GM12878 (cell line): ENCODE results near the gene SMC3. TPM values are rescaled to one million over a fixed set of nuclear protein-coding genes. Genes with fewer than 3 reads are reported as not detected.
A peak's percentile ranks its signal among the peaks of the same experiment; 100 is the strongest.

Experiments
- ATAC-seq: fragments of 200-7000 bp; cut with Tn5 transposase; 3 replicates; pipeline ENCODE4 v1.9.1; 2020; ENCODE audit warnings: mild to moderate bottlenecking, moderate library complexity
- BruUV-seq: library from RNA; stranded (reverse); fragments of 400-500 nt; replicated peaks from 2 replicates; lab custom pipeline; 2021; lab: Mats Ljungman, UMichigan
- CTCF ChIA-PET: fragments of 300-600 bp; sonication (Branson Sonifier 250); formaldehyde crosslinking; extraction: SDS; loops from one replicate; lab custom pipeline; 2021; ENCODE audit warnings: inconsistent platforms; lab: Yijun Ruan, JAX
- POLR2A ChIA-PET: fragments of 350-600 bp; formaldehyde crosslinking; extraction: SDS; loops from one replicate; lab custom pipeline; 2021; ENCODE audit warnings: inconsistent platforms; lab: Charles Lee
- RAD21 ChIA-PET: fragments of 300-600 bp; sonication (Branson Sonifier 250); formaldehyde crosslinking; loops from one replicate; lab custom pipeline; 2023; ENCODE audit warnings: antibody characterized with exemption; ENCODE audit not compliant: unreplicated experiment; lab: Charles Lee
- SMC1A ChIA-PET: fragments of 300-600 bp; sonication (Branson Sonifier 250); formaldehyde crosslinking; loops from one replicate; lab custom pipeline; 2023; ENCODE audit not compliant: unreplicated experiment, uncharacterized antibody; lab: Charles Lee
- DNase-seq: peaks from one replicate; pipeline ENCODE4 v3.0.0-alpha.2; 2011; ENCODE audit warnings: low read depth, low spot score
- FAIRE-seq: peaks from 3 replicates; lab custom pipeline; 2011; peaks lifted over from hg19 to GRCh38; lab: Jason Lieb, UNC
- H2AFZ ChIP-seq: 2 replicates; pipeline ENCODE4 v1.6.0; 2011; ENCODE audit warnings: low read depth, low read length, control low read depth; ENCODE audit not compliant: control insufficient read depth
- H3K27ac ChIP-seq: 2 replicates; pipeline ENCODE4 v1.5.1; 2011; ENCODE audit warnings: control low read depth; ENCODE audit not compliant: control insufficient read depth, insufficient read depth
- H3K27me3 ChIP-seq, 2 experiments: replicated peaks in 1 of 2; 2 replicates each; pipeline versions ENCODE4 v1.6.0 to v1.6.1; 2011; ENCODE audit warnings: low read length in 1 of 2; ENCODE audit not compliant: control insufficient read depth in 2 of 2, insufficient read depth in 2 of 2
- H3K36me3 ChIP-seq, 2 experiments: 2 replicates each; pipeline ENCODE4 v1.5.1; 2011; ENCODE audit warnings: low read length in 1 of 2; ENCODE audit not compliant: control insufficient read depth in 2 of 2, insufficient read depth in 2 of 2
- H3K4me1 ChIP-seq: 2 replicates; pipeline ENCODE4 v1.6.1; 2011; ENCODE audit warnings: mild to moderate bottlenecking, low read length, moderate library complexity, mixed read lengths; ENCODE audit not compliant: control insufficient read depth, insufficient read depth
- H3K4me2 ChIP-seq: 2 replicates; pipeline ENCODE4 v1.6.0; 2011; ENCODE audit warnings: control low read depth; ENCODE audit not compliant: control insufficient read depth, insufficient read depth
- H3K4me3 ChIP-seq: fragments of 200-600 bp; sonication (generic); 2 replicates; pipeline ENCODE4 v1.5.1; 2016
- H3K79me2 ChIP-seq: 2 replicates; pipeline ENCODE4 v1.6.0; 2011; ENCODE audit warnings: low read length; ENCODE audit not compliant: control insufficient read depth, insufficient read depth
- H3K9ac ChIP-seq: 2 replicates; pipeline ENCODE4 v1.8.0; 2011; ENCODE audit warnings: low read length, control low read depth, mixed read lengths; ENCODE audit not compliant: control insufficient read depth, insufficient read depth
- H3K9me3 ChIP-seq: replicated peaks from 3 replicates; pipeline ENCODE4 v1.5.1; 2011; ENCODE audit warnings: mild to moderate bottlenecking, low read length; ENCODE audit not compliant: control insufficient read depth, insufficient read depth
- H4K20me1 ChIP-seq: 2 replicates; pipeline ENCODE4 v1.6.0; 2011; ENCODE audit not compliant: control insufficient read depth, insufficient read depth
- BHLHE40 ChIP-seq, 2 experiments: fragments of 450-650 bp in 1 of 2; IDR thresholded peaks; 2 replicates each; pipeline ENCODE4 v1.6.1; 2011 to 2017; ENCODE audit warnings: low read depth in 2 of 2, borderline replicate concordance in 1 of 2, improper control_type of control experiment in 1 of 2, low read length in 1 of 2, mild to moderate bottlenecking in 1 of 2
- GATAD2B ChIP-seq: fragments of 450-650 bp; conservative IDR thresholded peaks from 2 replicates; pipeline ENCODE4 v1.6.1; 2017; ENCODE audit warnings: low read depth, mild to moderate bottlenecking, moderate library complexity
- HDAC6 ChIP-seq: fragments of 200-600 bp; sonication (generic); IDR thresholded peaks from one replicate; pipeline ENCODE4 v1.8.0; 2017; ENCODE audit warnings: antibody characterized with exemption; ENCODE audit not compliant: unreplicated experiment
- MYB ChIP-seq: fragments of 150-350 bp; IDR thresholded peaks from 2 replicates; pipeline ENCODE4 v1.6.1; 2014; ENCODE audit warnings: mild to moderate bottlenecking, low read depth, low read length, borderline replicate concordance
- SUZ12 ChIP-seq: fragments of 200-600 bp; sonication (generic); IDR thresholded peaks from one replicate; pipeline ENCODE4 v1.6.1; 2018; ENCODE audit warnings: antibody characterized with exemption, mild to moderate bottlenecking; ENCODE audit not compliant: unreplicated experiment
- WGBS: methylation state at CpG from one replicate; pipeline ENCODE4 v1.1.6; 2016; ENCODE audit warnings: low lambda C conversion rate; ENCODE audit not compliant: insufficient replicate concordance, insufficient coverage; ENCODE audit errors: missing lambda C conversion rate; 5-methylcytosine and 5-hydroxymethylcytosine counted together
- in situ Hi-C: fragments of 300-500 bp; cut with MboI; formaldehyde crosslinking; loops from 9 replicates; pipeline ENCODE4 v1.14.3; 2018; ENCODE audit warnings: mixed read lengths
- intact Hi-C: fragments of 100-400 bp; cut with micrococcal nuclease; formaldehyde crosslinking; loops from one replicate; pipeline ENCODE4 v1.14.2; 2022; ENCODE audit not compliant: unreplicated experiment
- polyA plus RNA-seq, 11 experiments: library from polyadenylated mRNA; depleted of rRNA in 4 of 11; unstranded in 6 of 11; stranded (reverse) in 5 of 11; fragments of >200 nt; fragmentation: Nextera tagmentation in 4 of 11; fragmentation: Illumina TruSeq in 1 of 11; extraction: Ambion mirVana in 4 of 11; extraction: Trizol in 1 of 11; gene quantifications; 1 replicate in 1 of 11; 2 replicates in 10 of 11; pipeline versions ENCODE4 v1.2.1 to v1.2.3, GENCODE V29; 2011 to 2016; ENCODE audit warnings: inconsistent platforms in 2 of 11, missing spikeins in 2 of 11, low read depth in 1 of 11
- total RNA-seq, 4 experiments: library from RNA; depleted of rRNA in 3 of 4; stranded (reverse); fragments of >200 nt in 3 of 4; fragmentation: Illumina TruSeq in 1 of 4; extraction: Trizol in 1 of 4; gene quantifications; 2 replicates each; pipeline versions ENCODE4 v1.2.1 to v1.2.3, GENCODE V29; 2013 to 2021
- TF ChIP-seq, protein P1 (sequence below): fragments of 450-650 bp; IDR thresholded peaks from 2 replicates; pipeline ENCODE4 v1.6.1; 2017; ENCODE audit warnings: mild to moderate bottlenecking, moderate library complexity

The SMC3 gene
- total and polyA plus RNA-seq, 10 of the 15 experiments (the other 5 are each of a cell fraction or from before 2014, with no cell fraction given) = 30.4 to 123 (median 48.3) TPM

- POLR2A ChIA-PET = no interaction called here
- FAIRE-seq (no peak), ATAC-seq (peak; percentile 70), DNase-seq (no peak)
- Histone ChIP-seq H4K20me1 (no peaks in the 10 kb centered on the region), H2AFZ (peak within 1 kb of the TSS; percentile 15; the same call in 1 of the 2 replicates), H3K36me3 (no peaks in the 10 kb centered on the region), H3K4me3 (peak within 1 kb of the TSS; percentile 58), H3K9ac (no peak within 1 kb of the TSS; the same call in 1 of the 2 replicates), H3K27ac (no peak within 1 kb of the TSS), H3K4me1 (peaks cover 4% of the 10 kb centered on the region; the same call in 1 of the 2 replicates), H3K4me2 (peak within 1 kb of the TSS; percentile 93), H3K9me3 (no peaks in the 10 kb centered on the region), H3K27me3 (peaks cover 10 to 22% of the 10 kb centered on the region in 2 experiments), H3K79me2 (no peaks in the 10 kb centered on the region)
- RAD21 ChIA-PET = interaction anchor here (1.4 kb wide), 1 partner anchor 29 kb away, joined by 4 read pairs; no protein-coding TSS in a partner anchor
- CTCF ChIA-PET = no interaction called here
- WGBS = 3% methylated on average over 72 of the region's 106 CpGs
- TF ChIP-seq MYB (no peak), GATAD2B (peak; percentile 40; the same call in 1 of the 2 replicates), SUZ12 (peak; percentile 41), BHLHE40 (IDR thresholded peaks at IDR 0.05; ENCODE audit: borderline replicate concordance in 1 of 2, low read depth in 2 of 2, low read length in 1 of 2) (peak in 1 of 2 experiments; percentile 17; a peak in 1 of 4 replicates), HDAC6 (peak; percentile 93)
- TF ChIP-seq, protein P1, sequence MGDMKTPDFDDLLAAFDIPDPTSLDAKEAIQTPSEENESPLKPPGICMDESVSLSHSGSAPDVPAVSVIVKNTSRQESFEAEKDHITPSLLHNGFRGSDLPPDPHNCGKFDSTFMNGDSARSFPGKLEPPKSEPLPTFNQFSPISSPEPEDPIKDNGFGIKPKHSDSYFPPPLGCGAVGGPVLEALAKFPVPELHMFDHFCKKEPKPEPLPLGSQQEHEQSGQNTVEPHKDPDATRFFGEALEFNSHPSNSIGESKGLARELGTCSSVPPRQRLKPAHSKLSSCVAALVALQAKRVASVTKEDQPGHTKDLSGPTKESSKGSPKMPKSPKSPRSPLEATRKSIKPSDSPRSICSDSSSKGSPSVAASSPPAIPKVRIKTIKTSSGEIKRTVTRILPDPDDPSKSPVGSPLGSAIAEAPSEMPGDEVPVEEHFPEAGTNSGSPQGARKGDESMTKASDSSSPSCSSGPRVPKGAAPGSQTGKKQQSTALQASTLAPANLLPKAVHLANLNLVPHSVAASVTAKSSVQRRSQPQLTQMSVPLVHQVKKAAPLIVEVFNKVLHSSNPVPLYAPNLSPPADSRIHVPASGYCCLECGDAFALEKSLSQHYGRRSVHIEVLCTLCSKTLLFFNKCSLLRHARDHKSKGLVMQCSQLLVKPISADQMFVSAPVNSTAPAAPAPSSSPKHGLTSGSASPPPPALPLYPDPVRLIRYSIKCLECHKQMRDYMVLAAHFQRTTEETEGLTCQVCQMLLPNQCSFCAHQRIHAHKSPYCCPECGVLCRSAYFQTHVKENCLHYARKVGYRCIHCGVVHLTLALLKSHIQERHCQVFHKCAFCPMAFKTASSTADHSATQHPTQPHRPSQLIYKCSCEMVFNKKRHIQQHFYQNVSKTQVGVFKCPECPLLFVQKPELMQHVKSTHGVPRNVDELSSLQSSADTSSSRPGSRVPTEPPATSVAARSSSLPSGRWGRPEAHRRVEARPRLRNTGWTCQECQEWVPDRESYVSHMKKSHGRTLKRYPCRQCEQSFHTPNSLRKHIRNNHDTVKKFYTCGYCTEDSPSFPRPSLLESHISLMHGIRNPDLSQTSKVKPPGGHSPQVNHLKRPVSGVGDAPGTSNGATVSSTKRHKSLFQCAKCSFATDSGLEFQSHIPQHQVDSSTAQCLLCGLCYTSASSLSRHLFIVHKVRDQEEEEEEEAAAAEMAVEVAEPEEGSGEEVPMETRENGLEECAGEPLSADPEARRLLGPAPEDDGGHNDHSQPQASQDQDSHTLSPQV = no peak
- no TSS peak for BruUV-seq
- in situ Hi-C loops = no loop called here
- intact Hi-C loops = no loop called here
- SMC1A ChIA-PET = interaction anchor here (0.8 to 1.0 kb wide), 2 partner anchors 17 to 29 kb away, joined by 3 read pairs; no protein-coding TSS in a partner anchor
These were observed 76.4 kb downstream of the SMC3 start, which contains the start of gene RBM20 for GRCh38 chr10:110643653-110644597. Gene RBM20 (plus strand): TSS chr10:110644336. CDS start chr10:110644455, 119 bp downstream.
